ENCODE measurements around the gene ARID3A. TPM values are rescaled to one million over a fixed set of nuclear protein-coding genes. Genes with fewer than 3 reads are reported as not detected.
"Not testable (repeated sequence)": the region's sequence is repeated elsewhere in the genome, so short reads cannot be mapped to it uniquely, and the experiment has no call there.

Gene ARID3A
- total RNA-seq, 1 donor from 2014 or later: 7.8 TPM

DNA sequence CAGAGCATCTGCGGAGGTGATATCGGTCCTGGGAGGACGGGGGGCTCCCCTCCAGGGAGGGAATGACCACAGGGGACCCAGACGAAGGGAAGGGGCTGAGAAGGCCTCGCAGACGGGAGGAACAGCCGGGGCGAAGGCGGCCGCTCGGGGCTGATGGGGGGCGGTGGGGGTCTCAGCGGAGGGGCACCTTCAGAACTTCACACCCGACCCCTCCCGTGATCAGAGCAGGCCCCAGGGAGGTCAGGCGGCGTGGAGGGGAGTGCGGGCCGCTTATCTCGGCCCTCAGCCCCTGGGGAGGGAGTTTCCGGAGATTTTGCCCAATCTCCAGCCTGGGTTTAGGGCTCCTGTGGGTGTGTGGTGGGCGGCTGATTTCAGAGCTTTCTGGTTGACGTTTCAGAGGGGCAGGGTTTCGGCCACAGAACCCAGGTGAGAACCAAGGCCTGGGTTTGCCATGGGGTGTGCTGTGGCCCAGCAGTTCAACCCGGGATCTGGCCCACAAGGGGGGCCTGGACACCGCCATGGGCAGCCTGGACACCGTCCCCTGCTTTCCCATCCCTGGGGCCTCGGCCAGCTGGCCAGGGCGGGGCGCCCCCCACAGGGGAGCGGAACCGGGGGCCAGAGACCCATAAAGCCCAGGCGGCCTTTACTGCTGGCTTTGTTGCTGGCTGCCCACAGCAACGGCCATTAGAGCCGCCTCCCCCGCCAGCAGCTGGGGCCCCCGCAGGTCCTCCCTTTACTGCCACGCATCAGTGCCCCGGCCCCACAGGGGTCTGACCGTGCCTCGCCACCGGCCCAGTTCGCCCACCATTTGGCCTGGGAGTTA is 29.0 kb downstream of the ARID3A start:
- intact Hi-C loops (cut with DNase I): no loop called here
- no peak for DNase-seq (ENCODE audit: low spot score)

- no peak for DNase-seq (ENCODE audit: low spot score)
- intact Hi-C loops (cut with DNase I): no loop called here
Observed at GRCh38 chr19:955803-956765, 30.2 kb downstream of the ARID3A start.

DNA sequence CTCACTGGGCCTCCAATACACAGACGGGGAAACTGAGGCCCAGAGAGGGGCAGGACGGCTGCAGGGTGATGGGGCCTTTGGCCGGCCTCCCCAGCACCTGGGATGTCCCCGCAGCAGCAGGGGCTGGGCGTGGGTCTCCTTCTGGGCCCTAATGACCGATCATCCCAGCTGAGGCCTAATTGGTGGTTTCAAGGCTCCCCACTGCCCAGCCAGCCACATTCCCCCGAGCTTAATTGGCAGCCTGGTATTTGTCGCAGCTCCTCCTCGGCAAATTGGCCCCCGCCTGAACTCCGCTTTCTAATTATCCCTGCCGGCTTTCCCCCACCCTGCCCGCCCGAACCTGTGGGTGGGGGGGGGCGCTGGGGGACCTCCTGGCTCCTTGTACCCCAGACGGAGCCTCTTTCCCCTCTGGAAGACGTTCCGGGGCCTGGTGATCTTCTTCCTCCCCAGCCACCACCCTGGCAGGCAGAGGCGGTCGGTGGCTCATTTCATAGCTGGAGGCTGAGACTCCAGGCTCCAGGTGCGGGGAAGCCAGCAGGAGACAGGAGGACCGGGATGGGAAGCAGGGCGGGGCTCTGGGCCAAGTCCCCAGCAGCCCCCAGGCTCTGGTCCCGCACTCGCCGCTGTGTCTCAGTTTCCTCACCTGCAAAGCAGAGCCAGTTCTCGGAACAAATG is 31.1 kb downstream of the ARID3A start:
- DNase-seq (ENCODE audit: low spot score): no peak
- intact Hi-C loops (cut with DNase I): no loop called here

GRCh38 chr19:957578-957977 is 31.7 kb downstream of the ARID3A start:
- intact Hi-C loops (cut with DNase I); DNase-seq (ENCODE audit: low spot score): not testable (repeated sequence)

DNA sequence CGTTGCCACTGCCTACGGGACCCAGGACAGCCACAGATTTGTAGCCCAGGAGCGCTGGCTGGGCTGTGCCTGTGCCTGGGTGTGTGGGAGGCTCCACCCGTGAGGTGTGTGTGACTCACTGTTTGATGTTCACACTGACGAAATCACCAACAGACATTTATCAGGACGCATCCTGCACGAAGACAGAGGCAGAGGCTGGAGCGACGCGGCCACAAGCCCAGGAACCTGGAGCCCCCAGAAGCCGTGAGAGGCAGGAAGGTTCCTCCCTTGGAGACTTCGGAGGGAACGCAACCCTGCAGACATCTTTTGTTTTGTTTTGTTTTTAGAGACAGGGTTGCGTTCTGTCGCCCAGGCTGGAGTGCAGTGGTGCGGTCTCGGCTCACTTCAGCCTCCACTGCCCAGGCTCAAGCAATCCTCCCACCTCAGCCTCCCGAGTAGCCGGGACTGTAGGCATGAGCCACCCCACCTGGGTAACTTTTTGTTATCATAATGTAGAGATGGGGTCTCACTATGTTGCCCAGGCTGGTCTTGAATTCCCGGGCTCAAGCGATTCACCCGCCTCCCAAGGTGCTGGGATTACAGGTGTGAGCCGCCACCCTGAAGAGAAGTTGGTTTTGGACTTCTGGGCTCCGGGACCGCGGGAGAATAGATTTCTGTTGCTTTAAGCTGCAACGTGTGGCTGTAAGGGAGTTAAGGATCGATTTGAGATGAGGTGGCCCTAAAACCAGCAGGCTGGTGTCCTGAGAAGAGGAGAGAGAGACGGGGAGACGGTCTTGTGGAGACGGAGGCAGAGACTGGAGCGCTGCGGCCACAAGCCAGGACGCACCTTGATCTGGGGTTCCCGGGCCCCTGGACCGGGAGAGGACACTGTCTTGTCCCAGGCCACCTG is 33.4 kb downstream of the ARID3A start:
- intact Hi-C loops (cut with DNase I): no loop called here
- no peak for DNase-seq (ENCODE audit: low spot score)

DNA sequence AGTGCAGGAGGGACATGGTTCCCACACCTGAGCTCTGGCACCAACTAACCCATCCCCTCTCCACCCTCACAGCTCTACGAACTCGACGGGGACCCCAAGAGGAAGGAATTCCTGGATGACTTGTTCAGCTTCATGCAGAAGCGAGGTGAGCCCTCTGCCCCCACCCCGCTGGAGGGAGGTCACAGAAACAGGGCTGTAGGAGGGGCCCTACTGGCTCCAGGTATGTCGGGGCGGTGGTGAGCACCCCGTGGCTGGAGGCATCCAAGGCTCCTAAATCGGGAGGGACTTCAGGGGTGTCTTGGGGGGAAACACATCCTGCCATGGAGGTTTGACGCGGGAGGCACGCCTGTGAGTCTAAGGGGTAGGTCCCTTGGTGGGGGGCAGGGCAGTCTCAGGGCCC is 34.2 kb downstream of the ARID3A start:
- no peak for DNase-seq (ENCODE audit: low spot score)
- intact Hi-C loops (cut with DNase I): no loop called here

- intact Hi-C loops (cut with DNase I): no loop called here
- DNase-seq (ENCODE audit: low spot score): no peak
Observed at GRCh38 chr19:960601-960938, 34.7 kb downstream of the ARID3A start.

GRCh38 chr19:961866-962620 is 36.2 kb downstream of the ARID3A start:
- DNase-seq (ENCODE audit: low spot score): no peak
- intact Hi-C loops (cut with DNase I): no loop called here

- intact Hi-C loops (cut with DNase I): no loop called here
- DNase-seq (ENCODE audit: low spot score): no peak
Observed at GRCh38 chr19:962683-963400, 37.0 kb downstream of the ARID3A start.

GRCh38 chr19:963486-963951 is 37.7 kb downstream of the ARID3A start:
- DNase-seq (ENCODE audit: low spot score): no peak
- intact Hi-C loops (cut with DNase I): no loop called here

DNA sequence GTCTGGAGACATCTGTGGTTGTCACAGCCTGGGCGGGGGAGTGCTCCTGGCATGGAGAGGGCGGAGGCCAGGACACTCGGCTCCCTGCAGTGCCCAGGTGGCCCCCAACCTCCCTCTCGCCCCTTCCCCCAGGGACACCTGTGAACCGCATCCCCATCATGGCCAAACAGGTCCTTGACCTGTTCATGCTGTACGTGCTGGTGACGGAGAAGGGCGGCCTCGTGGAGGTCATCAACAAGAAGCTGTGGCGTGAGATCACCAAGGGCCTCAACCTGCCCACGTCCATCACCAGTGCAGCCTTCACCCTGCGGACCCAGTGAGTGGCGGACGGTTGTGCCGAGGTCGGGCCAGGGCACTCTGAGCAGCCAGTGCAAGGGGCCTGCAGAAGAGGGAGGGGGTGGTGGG is 38.3 kb downstream of the ARID3A start:
- DNase-seq (ENCODE audit: low spot score): no peak
- intact Hi-C loops (cut with DNase I): no loop called here

DNA sequence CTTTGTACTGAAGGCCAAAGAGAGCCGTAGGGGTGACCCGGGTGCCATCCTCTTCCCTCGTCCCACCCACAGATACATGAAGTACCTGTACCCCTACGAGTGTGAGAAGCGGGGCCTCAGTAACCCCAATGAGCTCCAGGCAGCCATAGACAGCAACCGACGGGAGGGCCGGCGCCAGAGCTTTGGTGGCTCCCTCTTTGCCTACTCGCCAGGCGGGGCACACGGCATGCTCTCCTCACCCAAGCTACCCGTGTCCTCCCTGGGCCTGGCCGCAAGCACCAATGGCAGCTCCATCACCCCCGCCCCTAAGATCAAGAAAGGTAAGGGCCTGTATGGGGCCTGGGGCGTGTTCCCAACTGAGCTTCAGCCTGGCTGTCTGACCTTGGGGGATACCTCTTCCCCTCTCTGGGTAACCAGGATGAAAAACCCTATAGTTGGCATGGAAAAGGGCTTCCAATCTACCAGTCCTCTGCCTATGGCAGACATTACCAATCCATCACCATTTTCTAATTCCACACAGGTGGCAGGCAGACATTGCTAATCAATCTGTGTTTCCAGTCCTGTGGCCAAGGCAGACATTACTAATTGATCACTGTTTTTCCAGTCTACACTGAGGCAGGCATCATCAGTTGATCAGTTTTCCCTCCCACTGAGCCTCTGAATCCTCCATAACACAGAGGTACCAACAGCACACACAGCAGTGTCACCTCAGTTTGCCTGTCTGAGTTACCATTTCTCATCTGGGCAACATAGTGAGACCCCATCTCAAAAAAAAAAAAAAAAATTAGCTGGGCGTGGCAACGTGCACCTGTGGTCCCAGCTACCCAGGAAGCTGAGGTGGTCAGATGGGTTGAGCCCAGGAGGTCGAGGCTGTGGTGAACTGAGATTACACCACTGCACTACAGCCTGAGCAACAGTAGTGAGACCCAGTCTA is 39.2 kb downstream of the ARID3A start:
- no peak for DNase-seq (ENCODE audit: low spot score)
- intact Hi-C loops (cut with DNase I): no loop called here

DNA sequence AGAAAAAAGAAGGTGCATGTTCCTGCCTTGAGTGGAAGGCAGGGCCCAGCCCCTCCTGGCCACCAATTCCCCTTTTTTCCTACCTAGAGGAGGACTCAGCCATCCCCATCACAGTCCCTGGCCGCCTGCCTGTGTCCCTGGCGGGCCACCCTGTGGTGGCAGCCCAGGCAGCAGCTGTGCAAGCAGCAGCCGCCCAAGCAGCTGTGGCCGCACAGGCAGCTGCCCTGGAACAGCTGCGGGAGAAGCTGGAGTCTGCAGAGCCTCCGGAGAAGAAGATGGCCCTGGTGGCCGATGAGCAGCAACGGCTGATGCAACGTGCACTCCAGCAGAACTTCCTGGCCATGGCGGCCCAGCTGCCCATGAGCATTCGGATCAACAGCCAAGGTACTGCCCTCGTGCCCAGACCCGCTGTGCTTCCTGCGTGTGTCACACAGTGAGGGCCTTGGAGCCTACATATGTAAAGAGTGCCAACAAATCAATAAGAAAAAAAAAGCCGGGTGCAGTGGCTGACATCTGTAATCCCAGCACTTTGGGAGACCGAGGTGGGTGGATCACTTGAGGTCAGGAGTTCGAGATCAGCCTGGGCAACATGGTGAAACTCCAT is 40.8 kb downstream of the ARID3A start:
- intact Hi-C loops (cut with DNase I): no loop called here
- DNase-seq (ENCODE audit: low spot score): no peak

- intact Hi-C loops (cut with DNase I): no loop called here
- DNase-seq (ENCODE audit: low spot score): no peak
Observed at GRCh38 chr19:970695-971094, 44.9 kb downstream of the ARID3A start.

DNA sequence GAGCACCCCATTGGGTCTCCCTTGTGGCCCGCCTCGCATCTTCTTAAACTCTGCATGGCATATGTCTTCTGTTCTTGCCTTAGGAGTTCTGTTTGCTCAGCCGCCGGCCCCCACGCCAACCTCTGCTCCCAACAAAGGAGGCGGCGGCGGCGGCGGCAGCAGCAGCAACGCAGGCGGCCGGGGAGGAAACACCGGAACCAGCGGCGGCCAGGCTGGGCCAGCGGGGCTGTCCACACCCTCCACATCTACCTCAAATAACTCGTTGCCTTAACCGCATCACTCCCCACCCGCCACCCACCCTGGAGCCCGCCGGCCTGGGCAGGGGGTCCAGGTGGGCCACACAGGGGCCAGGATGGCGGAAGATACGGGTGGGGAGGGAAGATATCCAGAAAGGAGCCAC is 46.0 kb downstream of the ARID3A start:
- no peak for DNase-seq (ENCODE audit: low spot score)
- intact Hi-C loops (cut with DNase I): no loop called here

GRCh38 chr19:972281-972680 is 46.4 kb downstream of the ARID3A start:
- DNase-seq (ENCODE audit: low spot score): no peak

More at GRCh38 chr19:972281-972680, 46.4 kb downstream of the ARID3A start:
- intact Hi-C loops (cut with DNase I): no loop called here

Data from cardiac septum (tissue), 1 donor.